Skin of body (tissue), 2 donors: ENCODE data around the gene SHB. TPM values are rescaled to one million over a fixed set of nuclear protein-coding genes. Genes with fewer than 3 reads are reported as not detected.

Source experiments
- DNase-seq: peaks from one replicate; lab custom pipeline; 2025; lab: John Stamatoyannopoulos, UW
- total RNA-seq: library from RNA; depleted of rRNA; stranded (reverse); fragments of >200 nt; gene quantifications from one replicate; pipeline ENCODE4 v1.2.3, GENCODE V29; 2014

The SHB gene
- total RNA-seq, 1 donor from 2014 or later = 10.9 TPM

DNA sequence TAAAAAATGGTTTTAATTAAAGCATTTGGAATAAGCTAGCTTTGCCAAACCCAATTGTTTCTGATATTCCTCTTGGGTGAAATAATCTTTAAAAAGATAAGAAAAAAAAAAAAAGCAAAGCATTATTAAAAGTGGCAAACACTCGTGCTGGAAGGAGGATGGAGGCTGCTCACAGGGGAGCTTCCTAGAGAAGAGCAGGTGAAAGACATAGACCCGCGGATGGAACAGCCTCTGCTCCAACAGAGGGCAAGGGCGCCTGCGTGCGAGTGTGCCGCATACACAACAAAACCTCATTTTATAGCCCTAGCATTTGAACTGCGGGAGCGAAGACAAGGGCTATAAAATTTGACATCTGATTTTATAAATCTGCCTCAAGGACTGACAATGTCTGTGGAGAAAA lies 131.7 kb downstream of the SHB start:
- DNase-seq = no peak

DNA sequence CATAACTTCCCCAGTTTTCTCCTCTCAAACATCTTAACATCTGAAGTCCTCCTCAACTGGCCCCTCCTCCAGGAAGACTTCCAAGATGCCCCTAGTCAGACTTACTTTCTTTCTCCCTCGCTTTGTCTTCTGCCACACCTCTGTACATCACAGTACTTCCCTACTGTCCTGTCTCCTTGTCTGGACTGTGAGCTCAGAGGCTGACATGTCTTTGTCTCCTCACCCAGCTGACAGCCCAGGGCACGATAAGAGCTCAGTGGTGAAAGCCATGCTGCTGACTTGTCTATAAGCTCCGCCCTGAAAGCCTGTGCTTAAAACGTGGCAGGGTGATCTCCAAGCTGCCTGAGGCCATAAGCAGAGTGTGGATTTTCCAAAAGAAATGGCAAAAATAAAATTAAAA lies 132.1 kb downstream of the SHB start:
- DNase-seq = peak; percentile 47

DNA sequence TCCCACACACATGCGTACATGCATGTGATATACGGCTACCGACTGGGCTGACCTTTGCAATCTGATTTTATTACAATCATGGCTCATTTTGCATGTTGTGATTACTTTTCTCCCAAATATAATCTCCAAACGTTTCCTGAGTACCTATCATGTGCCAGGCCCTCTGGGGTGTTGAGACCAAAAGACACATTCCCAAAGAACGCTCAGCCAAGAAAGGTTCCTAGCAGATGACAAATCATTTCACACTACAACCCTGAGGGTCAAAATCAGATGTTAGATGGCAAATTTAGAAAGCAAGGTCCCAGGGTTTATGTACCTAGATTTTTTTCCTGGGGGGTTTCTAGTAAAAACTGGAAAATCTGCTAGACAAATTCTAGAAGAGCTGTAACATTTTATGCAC lies 132.7 kb downstream of the SHB start:
- DNase-seq = no peak

DNA sequence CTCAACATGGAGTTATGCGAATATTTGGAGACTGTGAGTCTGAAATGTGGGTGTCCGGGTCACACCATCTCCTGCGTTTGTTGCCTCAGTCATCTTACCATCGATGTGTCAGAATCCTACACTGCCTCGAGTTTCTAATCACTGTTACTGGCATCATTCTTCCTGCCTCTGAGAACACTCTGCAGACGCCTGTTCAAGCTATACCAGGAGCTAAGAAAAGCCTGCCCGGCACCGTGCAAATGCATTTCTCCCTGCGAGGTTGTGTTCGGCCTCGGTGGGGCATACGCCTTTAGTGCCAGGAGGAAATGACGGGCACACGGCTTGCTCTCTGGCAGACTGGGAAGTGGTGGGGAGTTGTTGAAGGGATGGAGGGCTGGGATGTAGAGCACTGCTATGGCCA lies 133.9 kb downstream of the SHB start:
- DNase-seq = no peak

DNA sequence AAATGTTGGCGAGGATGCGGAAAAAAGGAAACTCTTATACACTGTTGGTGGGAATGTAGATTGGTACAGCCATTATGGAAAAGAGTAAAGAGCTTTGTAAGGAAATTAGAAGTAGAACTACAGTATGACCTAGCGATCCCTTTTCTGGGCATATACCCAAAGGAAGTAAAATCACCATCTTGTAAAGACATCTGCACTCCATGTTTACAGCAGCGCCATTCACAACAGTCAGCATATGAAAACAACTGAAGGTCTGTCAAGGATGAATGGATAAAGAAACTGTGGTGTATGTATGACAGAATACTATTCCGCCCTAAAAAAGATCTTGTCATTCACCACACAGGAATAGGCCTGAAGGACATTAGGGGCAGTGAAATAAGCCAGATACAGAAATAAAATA lies 137.4 kb downstream of the SHB start:
- peak; percentile 68 for DNase-seq

DNA sequence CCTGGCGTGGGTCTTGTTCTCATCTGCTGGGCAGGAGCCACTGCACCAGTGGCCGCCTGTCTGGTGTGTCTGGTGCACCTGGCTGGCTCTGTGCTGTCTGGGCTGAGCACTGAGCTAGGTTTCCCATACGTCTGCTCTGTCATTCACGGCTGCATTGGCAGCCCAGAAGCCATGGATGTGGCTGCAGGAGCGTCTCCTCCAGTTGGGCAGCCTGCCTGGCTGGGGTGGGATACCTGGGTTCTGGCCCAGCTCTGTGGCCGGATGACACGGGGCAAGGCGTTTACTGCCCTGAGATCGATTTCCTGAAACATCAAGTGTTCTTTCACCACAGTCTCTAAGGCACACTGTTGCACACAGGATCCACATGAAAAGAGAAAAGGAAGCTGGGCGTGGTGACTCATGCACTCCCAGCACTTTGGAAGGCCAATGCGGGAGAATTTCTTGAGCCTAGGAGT lies 139.6 kb downstream of the SHB start:
- no peak for DNase-seq

DNA sequence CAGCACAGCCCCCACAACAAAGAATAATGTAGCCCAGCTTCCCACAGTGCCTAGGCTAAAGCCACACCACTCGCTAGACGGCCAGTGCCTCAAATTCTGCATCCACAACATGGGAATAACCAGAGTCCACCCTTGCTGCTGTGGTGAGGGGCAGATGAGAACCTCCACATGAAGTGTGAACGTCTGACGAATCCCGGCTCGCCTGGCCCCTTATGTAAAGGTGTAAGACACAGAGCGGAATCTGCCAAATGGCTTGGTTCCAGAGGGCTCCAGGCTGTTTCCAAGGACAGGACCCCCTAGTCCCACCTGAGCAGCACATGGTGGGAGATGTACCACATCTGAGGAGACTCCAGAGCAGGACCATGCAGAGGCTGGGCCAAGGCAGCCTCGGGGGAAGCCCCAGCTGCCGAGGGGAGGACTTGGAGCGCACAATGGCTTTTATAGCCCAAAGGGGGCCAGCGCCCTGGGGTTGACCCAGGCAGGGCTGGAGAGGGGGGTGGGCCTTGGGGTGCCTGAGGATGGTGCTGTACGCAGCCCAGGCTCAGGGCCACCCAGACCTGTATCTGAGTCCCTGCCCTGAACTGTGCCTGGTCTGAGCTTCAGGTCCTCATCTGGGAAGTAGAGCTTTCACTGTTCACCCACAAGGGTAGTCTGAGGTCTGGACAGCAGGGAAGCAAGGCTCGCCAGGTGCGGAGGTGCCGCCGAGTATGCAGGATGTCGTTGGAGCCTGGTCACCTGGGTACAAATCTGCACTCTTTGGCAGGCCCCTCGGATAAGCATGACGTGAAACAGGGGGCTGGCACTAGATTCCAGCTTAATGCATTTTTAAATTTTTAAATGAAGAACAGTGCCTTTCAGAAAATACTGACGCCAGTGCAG lies 140.2 kb downstream of the SHB start:
- DNase-seq = no peak

DNA sequence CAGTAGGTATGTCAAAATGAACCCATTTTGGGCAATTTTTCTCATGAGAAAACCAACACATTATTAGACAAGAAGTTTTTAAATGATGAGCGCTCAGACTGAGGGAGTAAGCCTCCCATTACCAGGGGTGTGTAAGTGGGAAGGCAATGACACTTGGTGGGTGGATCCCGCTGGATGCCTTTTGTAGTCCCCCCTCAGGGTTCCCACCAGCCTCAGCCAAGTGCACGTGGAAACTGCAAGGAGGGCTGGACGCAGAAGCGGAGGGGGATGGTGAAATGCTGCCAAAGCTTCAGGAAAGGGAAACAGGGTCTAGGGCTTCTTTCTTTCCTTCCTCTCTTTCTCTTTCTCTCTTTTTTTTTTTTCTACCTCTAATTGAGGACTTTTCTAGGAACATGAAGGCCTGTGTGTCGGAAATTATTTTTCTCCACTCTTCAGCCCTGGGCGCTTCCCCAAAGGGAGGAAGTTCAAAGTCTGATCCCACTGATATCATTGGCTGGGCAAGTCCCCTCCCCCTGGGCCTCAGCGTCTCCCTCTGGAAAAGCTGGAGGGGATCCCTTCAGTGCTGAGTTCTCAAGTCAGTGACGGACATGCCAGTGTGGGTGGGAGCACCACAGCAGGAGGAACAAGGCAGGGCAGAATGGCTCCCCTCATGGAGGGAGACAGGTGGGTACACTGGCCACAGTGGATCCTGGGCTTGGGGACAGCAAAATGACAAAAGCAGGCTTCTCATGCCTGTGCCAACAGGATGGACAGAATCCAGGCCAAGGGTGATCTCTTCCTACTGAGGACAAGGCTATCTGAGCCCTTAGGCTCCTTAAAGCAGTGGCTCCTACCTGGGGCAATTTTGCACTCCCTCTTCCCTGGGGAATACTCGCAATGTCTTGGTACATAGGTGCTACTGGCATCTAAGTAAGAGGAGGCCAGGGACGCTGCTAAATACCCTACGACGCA lies 141.2 kb downstream of the SHB start:
- DNase-seq = no peak

DNA sequence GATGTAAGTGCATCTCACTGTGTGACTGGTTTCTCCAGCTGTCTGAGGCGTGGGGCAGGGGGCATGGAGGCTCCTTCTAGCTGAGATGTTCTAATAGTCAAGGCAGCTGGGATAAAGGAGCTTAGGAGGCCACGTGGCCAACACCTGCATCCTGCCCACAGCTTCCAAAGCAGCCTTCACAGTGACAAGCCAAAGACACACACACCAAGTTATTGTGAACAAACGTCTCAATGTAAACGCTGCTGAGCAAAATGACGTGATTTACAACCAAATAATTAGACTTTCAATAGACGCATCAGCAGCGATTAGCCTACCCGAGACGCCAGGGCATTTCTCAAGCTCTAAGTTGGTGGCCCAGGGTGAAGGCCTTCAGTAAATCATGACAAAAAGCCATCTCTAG lies 141.9 kb downstream of the SHB start:
- DNase-seq = no peak

DNA sequence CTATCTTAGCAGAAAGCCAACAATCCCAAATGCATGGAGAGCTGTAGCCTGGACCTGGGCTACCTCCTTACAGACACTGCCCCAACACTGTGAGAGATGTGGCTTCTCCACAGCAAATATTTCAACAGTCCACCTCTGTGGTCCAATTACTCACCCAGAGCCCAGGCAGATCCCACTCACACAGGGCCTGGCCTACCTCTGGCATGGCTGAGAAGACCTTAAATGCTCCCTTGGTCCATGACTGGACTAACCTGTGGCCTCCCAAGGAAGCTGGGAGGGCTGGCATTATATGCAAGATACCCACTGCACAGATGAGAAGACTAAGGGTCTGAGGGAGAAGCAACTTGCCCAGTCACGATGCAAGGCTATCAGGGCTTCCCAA lies 142.3 kb downstream of the SHB start:
- DNase-seq = no peak

DNA sequence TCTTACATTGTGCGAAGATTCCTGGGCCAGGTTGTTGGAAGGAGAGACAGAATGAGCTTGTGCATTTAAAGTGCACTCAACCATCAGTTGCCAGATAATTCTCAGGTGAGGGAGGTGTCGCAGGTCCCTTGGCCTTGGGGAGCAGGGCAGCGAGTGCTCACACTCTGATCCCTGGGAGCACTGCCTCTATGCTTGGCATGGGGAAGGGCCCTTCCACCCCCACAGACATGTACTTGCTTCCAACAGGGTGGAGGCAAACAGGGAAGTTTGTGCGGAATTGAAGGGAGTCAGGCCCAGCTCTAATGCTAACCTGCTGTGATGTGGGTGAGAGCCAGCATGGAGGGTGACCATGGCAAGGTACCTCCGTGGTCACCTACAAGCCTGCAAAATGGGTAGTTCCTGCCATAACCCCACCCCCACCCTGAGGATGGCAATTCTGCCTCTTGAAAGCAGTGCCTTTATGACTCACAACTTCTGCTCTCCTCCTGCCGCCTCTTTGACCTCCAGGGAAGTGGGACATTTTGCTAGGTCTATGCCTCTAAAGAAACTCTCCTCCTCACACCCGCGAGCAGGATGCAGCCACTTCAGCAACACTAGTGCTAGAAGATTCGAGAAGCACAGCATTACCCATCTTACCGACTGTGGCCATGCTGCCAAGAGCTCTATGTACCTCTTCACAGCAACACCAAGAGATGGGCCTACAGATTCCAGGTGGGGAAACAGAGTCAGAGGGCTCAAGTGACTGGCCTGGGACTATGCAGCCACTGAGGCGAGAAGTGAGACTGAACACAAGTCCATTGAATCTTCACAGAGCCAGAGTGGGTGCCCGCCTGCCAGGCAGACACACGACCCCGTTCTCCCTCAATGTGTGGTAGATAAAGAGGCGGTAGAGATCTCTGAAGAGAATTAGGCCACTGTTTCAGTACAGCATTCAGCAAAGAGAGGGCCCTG lies 143.0 kb downstream of the SHB start:
- no peak for DNase-seq

DNA sequence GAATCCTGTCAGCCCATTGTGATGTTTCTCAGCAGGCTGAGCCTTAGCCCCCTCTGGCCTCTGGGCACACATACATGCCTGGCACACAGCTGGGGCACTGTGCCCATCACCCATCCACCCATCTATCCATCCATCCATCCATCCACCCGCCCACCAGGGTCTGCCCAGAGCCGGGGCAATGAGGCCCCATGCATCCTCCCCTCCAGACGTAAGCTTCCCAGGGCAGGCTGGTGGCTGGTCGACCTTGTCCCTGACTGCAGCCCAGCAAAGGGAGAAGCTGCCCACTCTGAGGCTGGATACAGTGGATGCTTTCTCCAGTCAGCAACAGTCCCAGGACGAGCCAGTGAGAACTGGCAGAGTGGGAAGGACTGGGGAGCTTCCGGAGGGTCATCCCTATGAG lies 144.0 kb downstream of the SHB start:
- DNase-seq = no peak

DNA sequence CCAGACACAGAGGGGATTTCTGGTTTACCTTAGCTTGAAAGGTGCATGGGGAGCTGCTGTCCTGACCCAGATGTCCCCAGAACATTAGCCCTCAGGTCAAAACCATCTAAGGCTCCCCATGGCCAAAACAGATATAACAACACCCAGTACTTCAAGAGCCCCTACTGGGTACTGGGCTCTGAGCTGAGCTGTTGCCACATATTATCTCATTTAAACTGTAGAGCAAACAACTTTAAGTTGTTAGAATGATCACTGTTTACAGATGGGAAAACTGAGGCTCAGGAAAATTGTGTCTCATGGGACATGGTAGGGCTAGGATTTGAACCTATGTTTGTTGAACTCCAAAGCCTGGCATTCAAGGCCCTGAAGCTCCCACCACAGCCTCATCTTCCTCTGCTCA lies 144.5 kb downstream of the SHB start:
- no peak for DNase-seq

DNA sequence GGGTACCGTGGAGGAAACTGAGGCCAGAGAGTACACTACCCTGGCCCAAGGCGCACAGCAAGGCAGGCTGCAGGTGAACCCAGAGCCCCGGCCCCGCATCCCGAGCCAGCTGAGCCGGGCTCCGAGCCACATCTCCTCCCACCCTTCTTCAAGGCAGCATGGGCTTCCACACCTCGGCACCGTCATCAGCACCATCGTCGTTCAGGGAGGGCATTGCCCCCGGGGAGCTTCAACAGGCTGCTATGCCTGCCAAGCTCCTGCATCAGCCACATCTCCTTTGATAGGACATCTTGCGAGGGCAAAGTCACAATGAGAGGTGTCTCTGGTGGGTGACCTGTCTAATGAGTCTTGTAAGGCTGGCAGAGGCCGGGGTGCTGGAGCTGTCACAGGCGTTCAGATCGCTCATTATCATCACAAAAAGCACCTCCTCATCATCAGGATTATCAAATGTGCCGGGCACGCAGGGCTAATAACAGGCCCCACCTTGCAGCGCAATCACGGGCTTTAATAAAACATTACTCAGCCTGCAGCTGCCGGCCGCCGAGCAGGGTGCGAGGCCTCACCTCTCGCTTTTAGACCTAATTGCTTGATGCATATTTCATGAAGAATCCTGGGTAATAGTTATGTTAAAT lies 145.1 kb downstream of the SHB start:
- DNase-seq = no peak

DNA sequence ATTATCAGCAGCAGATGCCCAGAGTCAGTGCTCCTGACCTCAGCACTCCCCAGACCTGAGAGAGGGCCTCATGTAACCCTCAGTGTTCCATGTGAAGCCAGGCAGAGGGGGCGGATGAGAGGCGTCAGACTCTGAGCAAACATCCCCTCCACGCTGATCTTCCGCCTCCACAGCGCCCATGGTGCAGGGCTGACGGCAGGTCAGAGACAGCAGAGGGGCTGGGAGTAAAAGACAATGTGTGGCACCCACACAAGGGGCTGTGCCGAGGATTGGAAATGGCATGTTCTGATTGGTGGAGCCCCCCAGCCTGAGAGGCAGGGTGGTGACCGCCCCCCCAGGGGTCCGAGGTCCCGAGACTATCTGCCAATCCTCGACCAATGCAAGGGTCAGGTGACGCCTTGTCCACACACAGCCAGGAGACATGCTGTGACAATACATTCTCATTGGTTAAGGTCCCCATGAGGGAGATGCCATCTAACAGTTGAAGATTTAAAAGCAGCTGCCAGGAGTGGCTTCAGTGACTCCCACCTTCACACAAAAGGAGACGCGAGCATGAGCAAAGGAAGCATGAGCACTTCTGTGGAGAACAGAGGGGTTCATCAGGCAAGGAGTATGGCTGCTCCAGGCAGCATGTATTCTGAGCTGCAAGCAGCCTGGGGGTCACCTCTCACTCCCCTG lies 145.8 kb downstream of the SHB start:
- no peak for DNase-seq

DNA sequence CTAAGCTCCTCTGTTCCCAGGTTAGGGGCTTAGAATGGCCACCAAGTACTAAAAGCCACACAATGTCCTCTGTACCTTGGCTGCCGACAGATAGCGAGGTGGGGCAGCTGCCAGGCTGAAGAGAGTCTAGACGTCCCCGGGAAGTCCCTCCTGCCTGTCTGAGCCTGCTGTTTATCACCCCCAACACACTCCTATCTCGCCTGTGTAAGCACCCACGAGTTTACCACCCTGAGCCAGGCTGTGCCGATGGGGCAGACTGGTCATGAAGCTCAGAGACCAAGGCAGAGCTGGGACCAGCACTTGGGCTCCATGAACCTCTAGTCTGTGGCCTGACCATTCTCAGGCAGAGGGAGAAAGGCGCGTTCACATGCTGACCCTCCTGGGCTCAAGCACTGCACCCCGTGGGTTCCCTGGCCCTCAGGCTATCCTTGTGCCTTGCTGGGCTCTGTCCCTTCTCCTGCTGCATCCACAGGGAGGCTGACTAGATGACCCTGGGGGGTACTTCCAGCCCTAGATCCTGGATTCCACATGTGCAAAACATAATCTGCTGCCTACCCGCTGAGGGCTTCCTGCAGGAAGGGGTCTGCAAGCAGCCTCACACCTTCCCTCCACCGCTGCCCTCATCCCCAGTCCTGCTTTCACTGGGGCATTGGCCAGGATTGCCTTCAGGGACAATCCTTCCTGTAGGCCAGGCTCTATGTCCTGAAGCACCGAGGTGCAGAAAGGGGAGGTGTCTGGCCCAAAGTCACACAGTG lies 146.5 kb downstream of the SHB start:
- DNase-seq = no peak

DNA sequence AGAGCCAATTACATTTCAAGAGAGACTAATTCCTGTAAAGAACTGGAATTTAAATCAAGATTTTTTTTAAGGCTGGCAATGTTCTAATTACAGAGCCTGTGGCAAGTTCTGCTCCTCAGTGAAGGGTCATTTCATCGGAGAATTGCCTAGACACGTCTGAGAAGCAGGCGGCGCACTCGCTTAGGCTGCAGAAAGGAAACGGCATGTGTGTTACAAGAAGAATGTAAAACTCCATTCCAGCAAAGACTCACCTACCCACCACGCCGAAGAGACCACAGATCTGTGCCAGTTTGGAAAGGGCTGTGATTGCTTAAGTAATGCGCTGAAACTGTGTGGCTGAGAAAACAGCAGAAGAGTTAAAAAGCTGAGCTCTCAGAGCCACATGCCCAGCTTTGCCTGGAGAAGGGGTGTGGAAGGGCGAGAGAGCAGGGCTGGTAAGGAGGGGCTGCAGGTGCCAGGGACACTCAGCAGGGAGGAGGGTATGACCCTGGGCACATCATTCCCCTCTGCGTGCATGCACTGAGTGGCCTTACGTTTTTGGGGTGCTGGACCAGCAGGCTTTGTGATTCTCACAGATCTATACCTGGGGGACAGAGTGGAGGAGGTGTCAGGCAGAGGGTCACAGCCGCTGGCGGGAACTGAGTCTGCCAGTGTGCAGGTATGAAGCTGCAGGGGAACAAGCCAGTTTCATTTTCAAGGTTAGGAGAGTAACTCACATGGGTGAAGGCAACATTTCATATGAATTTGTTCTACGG lies 147.3 kb downstream of the SHB start:
- peak; percentile 22 for DNase-seq

DNA sequence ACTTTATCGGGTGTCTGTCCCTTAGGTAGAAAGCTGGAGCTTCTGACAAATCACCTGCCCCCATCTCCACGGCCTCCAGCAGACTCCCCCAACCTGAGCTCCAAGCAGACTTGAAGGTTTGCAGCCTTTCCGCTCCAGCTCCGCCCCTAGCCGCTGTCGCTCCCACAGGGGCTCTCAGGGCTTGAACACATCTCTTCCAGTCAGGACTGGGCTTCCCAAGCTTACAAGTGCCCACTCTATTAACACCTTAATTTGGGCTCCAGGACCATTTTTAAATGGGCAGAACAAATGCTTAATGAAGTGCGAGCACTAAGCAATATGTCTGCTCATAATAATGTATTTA lies 147.9 kb downstream of the SHB start:
- DNase-seq = no peak
